GM18873 (cell line): ENCODE measurements around the gene TRMT1.

Experiments
- ATAC-seq: cut with Tn5 transposase; IDR thresholded peaks from one replicate; pipeline ENCODE4 v1.9.1; 2021; ENCODE audit warnings: mild to moderate bottlenecking, moderate library complexity, moderate number of reproducible peaks; ENCODE audit not compliant: unreplicated experiment, low FRiP score

The TRMT1 gene

GRCh38 chr19:13103581-13104359, 12.8 kb downstream of the TRMT1 start:
- no peak for ATAC-seq

GRCh38 chr19:13102666-13103580, 13.6 kb downstream of the TRMT1 start, which contains the start of gene LYL1:
Gene LYL1, minus strand, starts transcription at chr19:13102858. Its CDS starts 1,687 bp downstream, at chr19:13101171.
- no peak for ATAC-seq

- ATAC-seq: no peak
These were observed 14.2 kb downstream of the TRMT1 start for GRCh38 chr19:13102416-13102665.

- ATAC-seq: no peak
These were observed 14.7 kb downstream of the TRMT1 start for GRCh38 chr19:13101590-13102415.

GRCh38 chr19:13100841-13101589, 15.5 kb downstream of the TRMT1 start:
- no peak for ATAC-seq

GRCh38 chr19:13100031-13100588, 16.4 kb downstream of the TRMT1 start:
- no peak for ATAC-seq

- no peak for ATAC-seq
These were observed 17.2 kb downstream of the TRMT1 start for GRCh38 chr19:13099073-13099999.

- ATAC-seq: no peak
These were observed 18.1 kb downstream of the TRMT1 start for GRCh38 chr19:13098277-13099072.

- no peak for ATAC-seq
These were observed 18.9 kb downstream of the TRMT1 start for GRCh38 chr19:13097463-13098258.

- ATAC-seq: no peak
These were observed 19.5 kb downstream of the TRMT1 start for GRCh38 chr19:13097033-13097462.

- ATAC-seq: no peak
These were observed 20.3 kb downstream of the TRMT1 start for GRCh38 chr19:13095934-13096927.

- no peak for ATAC-seq
These were observed 21.2 kb downstream of the TRMT1 start for GRCh38 chr19:13095393-13095784.

- no peak for ATAC-seq
These were observed 21.7 kb downstream of the TRMT1 start for GRCh38 chr19:13094771-13095392.

- ATAC-seq: no peak
These were observed 22.4 kb downstream of the TRMT1 start for GRCh38 chr19:13094106-13094504.

- no peak for ATAC-seq
These were observed 23.0 kb downstream of the TRMT1 start for GRCh38 chr19:13093407-13094105.
